Measurements from ENCODE around the gene GNLY. TPM values are rescaled to one million over a fixed set of nuclear protein-coding genes. Genes with fewer than 3 reads are reported as not detected.

The GNLY gene
- total and polyA plus RNA-seq, 7 experiments from 2014 or later, result 5.9 to 780 (median 13.5) TPM

GRCh38 chr2:85718885-85719492, 24.8 kb downstream of the GNLY start:
- intact Hi-C loops (cut with micrococcal nuclease), result no loop called here
- ATAC-seq, result no peak
- CTCF ChIA-PET, result interaction anchor here (1.4 to 2.4 kb wide), 2 partner anchors 11 to 14 kb away, joined by 4 to 9 read pairs; no protein-coding TSS in a partner anchor
- H3K36me3 ChIP-seq (ENCODE audit: control insufficient read depth in 2 of 3, insufficient read depth in 3 of 3, low read length in 3 of 3), result no peaks in the 10 kb centered on the region
- no peak overlapping the region for H3K4me3 ChIP-seq (ENCODE audit: low read length)
- POLR2A ChIA-PET, result no interaction called here
- H3K27me3 ChIP-seq (ENCODE audit: control insufficient read depth in 2 of 2, insufficient read depth in 2 of 2, low read length in 2 of 2), result no peaks in the 10 kb centered on the region
- H3K36me3 Mint-ChIP-seq, result peaks cover 0 to 10% (median 0%) of the 10 kb centered on the region in 5 donors
- DNase-seq, result no peak
- H3K9me3 Mint-ChIP-seq, result peaks cover 0 to 8% (median 0%) of the 10 kb centered on the region in 11 donors
- no peak overlapping the region for H3K27ac Mint-ChIP-seq
- H3K27ac ChIP-seq (ENCODE audit: low read depth, low read length), result no peak overlapping the region
- no peaks in the 10 kb centered on the region for H3K9me3 ChIP-seq (ENCODE audit: control insufficient read depth in 2 of 3, low read length in 3 of 3)
- no peak overlapping the region for H3K4me3 Mint-ChIP-seq
- H3K27me3 Mint-ChIP-seq, result peaks cover 0 to 15% (median 0%) of the 10 kb centered on the region in 5 donors
- no peaks in the 10 kb centered on the region for H3K4me1 ChIP-seq (ENCODE audit: control insufficient read depth in 2 of 2, insufficient read depth in 2 of 2, low read length in 2 of 2)
- H3K4me1 Mint-ChIP-seq, result peaks cover 0 to 27% (median 9%) of the 10 kb centered on the region in 7 donors

- Mint-ChIP-seq H3K9me3 (peaks cover 0 to 8% (median 0%) of the 10 kb centered on the region in 11 donors), H3K4me1 (peaks cover 0 to 20% (median 2%) of the 10 kb centered on the region in 7 donors), H3K27me3 (peaks cover 0 to 21% (median 0%) of the 10 kb centered on the region in 5 donors), H3K4me3 (no peak overlapping the region), H3K27ac (no peak overlapping the region), H3K36me3 (peaks cover 0 to 9% (median 0%) of the 10 kb centered on the region in 5 donors)
- ATAC-seq (no peak), DNase-seq (no peak)
- H3K36me3 ChIP-seq (ENCODE audit: control insufficient read depth in 2 of 3, insufficient read depth in 3 of 3, low read length in 3 of 3), result no peaks in the 10 kb centered on the region
- CTCF ChIA-PET, result interaction anchor here (0.6 to 2.4 kb wide), 5 partner anchors 11 to 112 kb away, joined by 3 to 9 read pairs (median 4); no protein-coding TSS in a partner anchor
- H3K27me3 ChIP-seq (ENCODE audit: control insufficient read depth in 2 of 2, insufficient read depth in 2 of 2, low read length in 2 of 2), result no peaks in the 10 kb centered on the region
- no peak overlapping the region for H3K4me3 ChIP-seq (ENCODE audit: low read length)
- H3K27ac ChIP-seq (ENCODE audit: low read depth, low read length), result no peak overlapping the region
- no peaks in the 10 kb centered on the region for H3K4me1 ChIP-seq (ENCODE audit: control insufficient read depth in 2 of 2, insufficient read depth in 2 of 2, low read length in 2 of 2)
- no peaks in the 10 kb centered on the region for H3K9me3 ChIP-seq (ENCODE audit: control insufficient read depth in 2 of 3, low read length in 3 of 3)
- intact Hi-C loops (cut with micrococcal nuclease), result no loop called here
- POLR2A ChIA-PET, result no interaction called here
Measured at GRCh38 chr2:85719609-85720240, 25.6 kb downstream of the GNLY start.

- Histone ChIP-seq H3K27me3 (ENCODE audit: control insufficient read depth in 2 of 2, insufficient read depth in 2 of 2, low read length in 2 of 2) (no peaks in the 10 kb centered on the region), H3K27ac (ENCODE audit: low read depth, low read length) (no peak overlapping the region), H3K36me3 (ENCODE audit: control insufficient read depth in 2 of 3, insufficient read depth in 3 of 3, low read length in 3 of 3) (no peaks in the 10 kb centered on the region), H3K4me1 (ENCODE audit: control insufficient read depth in 2 of 2, insufficient read depth in 2 of 2, low read length in 2 of 2) (no peaks in the 10 kb centered on the region), H3K9me3 (ENCODE audit: control insufficient read depth in 2 of 3, low read length in 3 of 3) (no peaks in the 10 kb centered on the region), H3K4me3 (ENCODE audit: low read length) (no peak overlapping the region)
- peaks cover 0 to 26% (median 0%) of the 10 kb centered on the region in 5 donors for H3K27me3 Mint-ChIP-seq
- no peak overlapping the region for H3K4me3 Mint-ChIP-seq
- ATAC-seq (no peak), DNase-seq (no peak)
- peaks cover 0 to 8% (median 0%) of the 10 kb centered on the region in 11 donors for H3K9me3 Mint-ChIP-seq
- intact Hi-C loops (cut with micrococcal nuclease), result no loop called here
- H3K4me1 Mint-ChIP-seq, result peaks cover 0 to 12% (median 0%) of the 10 kb centered on the region in 7 donors
- H3K27ac Mint-ChIP-seq, result no peak overlapping the region
- ChIA-PET CTCF (interaction anchor here (0.6 to 2.4 kb wide), 4 partner anchors 11 to 112 kb away, joined by 3 to 9 read pairs (median 4); no protein-coding TSS in a partner anchor), POLR2A (no interaction called here)
- peaks cover 0 to 9% (median 0%) of the 10 kb centered on the region in 5 donors for H3K36me3 Mint-ChIP-seq
Measured at GRCh38 chr2:85720533-85720932, 26.4 kb downstream of the GNLY start.

GRCh38 chr2:85721641-85722040, 27.5 kb downstream of the GNLY start:
- H3K36me3 ChIP-seq (ENCODE audit: control insufficient read depth in 2 of 3, insufficient read depth in 3 of 3, low read length in 3 of 3), result no peaks in the 10 kb centered on the region
- peaks cover 0 to 27% (median 0%) of the 10 kb centered on the region in 5 donors for H3K27me3 Mint-ChIP-seq
- intact Hi-C loops (cut with micrococcal nuclease), result no loop called here
- no peak overlapping the region for H3K4me3 ChIP-seq (ENCODE audit: low read length)
- ATAC-seq (no peak), DNase-seq (no peak)
- no peaks in the 10 kb centered on the region for H3K4me1 ChIP-seq (ENCODE audit: control insufficient read depth in 2 of 2, insufficient read depth in 2 of 2, low read length in 2 of 2)
- ChIA-PET CTCF (no interaction called here), POLR2A (no interaction called here)
- peaks cover 0 to 7% (median 0%) of the 10 kb centered on the region in 7 donors for H3K4me1 Mint-ChIP-seq
- no peaks in the 10 kb centered on the region for H3K9me3 ChIP-seq (ENCODE audit: control insufficient read depth in 2 of 3, low read length in 3 of 3)
- no peak overlapping the region for H3K27ac ChIP-seq (ENCODE audit: low read depth, low read length)
- no peak overlapping the region for H3K27ac Mint-ChIP-seq
- no peaks in the 10 kb centered on the region for H3K27me3 ChIP-seq (ENCODE audit: control insufficient read depth in 2 of 2, insufficient read depth in 2 of 2, low read length in 2 of 2)
- H3K9me3 Mint-ChIP-seq, result peaks cover 0 to 8% (median 0%) of the 10 kb centered on the region in 11 donors
- H3K36me3 Mint-ChIP-seq, result peaks cover 0 to 9% (median 0%) of the 10 kb centered on the region in 5 donors
- no peak overlapping the region for H3K4me3 Mint-ChIP-seq

GRCh38 chr2:85722519-85722918, 28.4 kb downstream of the GNLY start:
- H3K9me3 Mint-ChIP-seq, result peaks cover 0 to 8% (median 0%) of the 10 kb centered on the region in 11 donors
- no peak for ATAC-seq
- Histone ChIP-seq H3K4me1 (ENCODE audit: control insufficient read depth in 2 of 2, insufficient read depth in 2 of 2, low read length in 2 of 2) (no peaks in the 10 kb centered on the region), H3K4me3 (ENCODE audit: low read length) (no peak overlapping the region), H3K36me3 (ENCODE audit: control insufficient read depth in 2 of 3, insufficient read depth in 3 of 3, low read length in 3 of 3) (no peaks in the 10 kb centered on the region), H3K27ac (ENCODE audit: low read depth, low read length) (no peak overlapping the region), H3K27me3 (ENCODE audit: control insufficient read depth in 2 of 2, insufficient read depth in 2 of 2, low read length in 2 of 2) (no peaks in the 10 kb centered on the region), H3K9me3 (ENCODE audit: control insufficient read depth in 2 of 3, low read length in 3 of 3) (no peaks in the 10 kb centered on the region)
- intact Hi-C loops (cut with micrococcal nuclease), result no loop called here
- H3K4me1 Mint-ChIP-seq, result peaks cover 0 to 7% (median 0%) of the 10 kb centered on the region in 7 donors
- H3K27ac Mint-ChIP-seq, result no peak overlapping the region
- peaks cover 0 to 9% (median 0%) of the 10 kb centered on the region in 5 donors for H3K36me3 Mint-ChIP-seq
- no peak overlapping the region for H3K4me3 Mint-ChIP-seq
- H3K27me3 Mint-ChIP-seq, result peaks cover 0 to 26% (median 0%) of the 10 kb centered on the region in 5 donors
- ChIA-PET CTCF (interaction anchor here (1.0 to 1.1 kb wide), 2 partner anchors 14 to 15 kb away, joined by 3 to 5 read pairs; no protein-coding TSS in a partner anchor), POLR2A (no interaction called here)
- no peak for DNase-seq

- ATAC-seq, result no peak
- no peaks in the 10 kb centered on the region for H3K27me3 ChIP-seq (ENCODE audit: control insufficient read depth in 2 of 2, insufficient read depth in 2 of 2, low read length in 2 of 2)
- peaks cover 0 to 35% (median 5%) of the 10 kb centered on the region in 5 donors for H3K27me3 Mint-ChIP-seq
- POLR2A ChIA-PET, result no interaction called here
- H3K9me3 ChIP-seq (ENCODE audit: control insufficient read depth in 2 of 3, low read length in 3 of 3), result no peaks in the 10 kb centered on the region
- peaks cover 0 to 8% (median 0%) of the 10 kb centered on the region in 11 donors for H3K9me3 Mint-ChIP-seq
- DNase-seq, result no peak
- peaks cover 0 to 7% (median 0%) of the 10 kb centered on the region in 7 donors for H3K4me1 Mint-ChIP-seq
- no peak overlapping the region for H3K4me3 Mint-ChIP-seq
- CTCF ChIA-PET, result interaction anchor here (1.0 to 1.1 kb wide), 2 partner anchors 13 to 17 kb away, joined by 3 to 5 read pairs; no protein-coding TSS in a partner anchor
- H3K27ac Mint-ChIP-seq, result no peak overlapping the region
- H3K4me1 ChIP-seq (ENCODE audit: control insufficient read depth in 2 of 2, insufficient read depth in 2 of 2, low read length in 2 of 2), result peaks cover 0 to 3% of the 10 kb centered on the region in 2 donors
- no peak overlapping the region for H3K4me3 ChIP-seq (ENCODE audit: low read length)
- H3K36me3 Mint-ChIP-seq, result peaks cover 0 to 9% (median 0%) of the 10 kb centered on the region in 5 donors
- no peaks in the 10 kb centered on the region for H3K36me3 ChIP-seq (ENCODE audit: control insufficient read depth in 2 of 3, insufficient read depth in 3 of 3, low read length in 3 of 3)
- intact Hi-C loops (cut with micrococcal nuclease), result no loop called here
- no peak overlapping the region for H3K27ac ChIP-seq (ENCODE audit: low read depth, low read length)
Measured at GRCh38 chr2:85723707-85724360, 29.7 kb downstream of the GNLY start.
